Kidney glomerular epithelial cell (primary cell): ENCODE measurements around the gene GMDS.

Experiments used
- DNase-seq: peaks from one replicate; lab custom pipeline; 2025; lab: John Stamatoyannopoulos, UW

The GMDS gene

GRCh38 chr6:1624851-1625781, 620.3 kb downstream of the GMDS start:
- DNase-seq = peak; percentile 36

- DNase-seq = no peak
Observed at GRCh38 chr6:1624058-1624850, 621.2 kb downstream of the GMDS start.

- no peak for DNase-seq
Observed at GRCh38 chr6:1623769-1624057, 621.7 kb downstream of the GMDS start.

GRCh38 chr6:1622851-1623768, 622.3 kb downstream of the GMDS start:
- peak; percentile 47 for DNase-seq

GRCh38 chr6:1622220-1622850, 623.1 kb downstream of the GMDS start:
- DNase-seq = peak; percentile 42

- DNase-seq = no peak
Observed at GRCh38 chr6:1621070-1621701, 624.2 kb downstream of the GMDS start.

GRCh38 chr6:1620504-1621069, 624.8 kb downstream of the GMDS start:
- no peak for DNase-seq

GRCh38 chr6:1619673-1620503, 625.5 kb downstream of the GMDS start:
- peak; percentile 70 for DNase-seq

GRCh38 chr6:1619098-1619672, 626.2 kb downstream of the GMDS start:
- no peak for DNase-seq

GRCh38 chr6:1618311-1619097, 626.9 kb downstream of the GMDS start:
- no peak for DNase-seq

- DNase-seq = no peak
Observed at GRCh38 chr6:1617466-1618310, 627.7 kb downstream of the GMDS start.

GRCh38 chr6:1616701-1617463, 628.5 kb downstream of the GMDS start:
- DNase-seq = peak; percentile 64

GRCh38 chr6:1615853-1616420, 629.5 kb downstream of the GMDS start:
- DNase-seq = peak; percentile 62

- DNase-seq = peak; percentile 57
Observed at GRCh38 chr6:1615151-1615852, 630.1 kb downstream of the GMDS start.

GRCh38 chr6:1614448-1615150, 630.8 kb downstream of the GMDS start:
- peak; percentile 21 for DNase-seq
